ENCODE measurements around the gene LAIR1.

DNA sequence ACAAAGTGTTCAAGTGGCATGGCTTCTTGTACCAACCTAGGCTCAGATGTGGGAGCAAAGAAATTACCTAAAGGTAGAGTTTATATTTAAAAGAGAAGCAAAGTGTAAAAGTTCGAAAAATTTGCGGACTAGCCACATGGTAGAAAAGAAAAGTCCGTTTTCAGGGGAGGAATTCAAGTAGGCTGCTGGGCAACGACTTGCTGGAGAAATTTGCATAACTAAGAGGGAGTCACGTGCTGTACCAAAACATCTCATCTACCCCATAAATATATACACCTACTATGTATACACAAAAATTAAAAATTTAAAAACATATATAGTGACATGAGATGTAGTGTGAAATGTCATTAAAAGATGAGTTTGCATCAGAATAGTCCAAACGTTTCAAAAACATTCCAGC is 2.1 kb upstream of the LAIR1 start:
- TF ChIP-seq, protein P1, sequence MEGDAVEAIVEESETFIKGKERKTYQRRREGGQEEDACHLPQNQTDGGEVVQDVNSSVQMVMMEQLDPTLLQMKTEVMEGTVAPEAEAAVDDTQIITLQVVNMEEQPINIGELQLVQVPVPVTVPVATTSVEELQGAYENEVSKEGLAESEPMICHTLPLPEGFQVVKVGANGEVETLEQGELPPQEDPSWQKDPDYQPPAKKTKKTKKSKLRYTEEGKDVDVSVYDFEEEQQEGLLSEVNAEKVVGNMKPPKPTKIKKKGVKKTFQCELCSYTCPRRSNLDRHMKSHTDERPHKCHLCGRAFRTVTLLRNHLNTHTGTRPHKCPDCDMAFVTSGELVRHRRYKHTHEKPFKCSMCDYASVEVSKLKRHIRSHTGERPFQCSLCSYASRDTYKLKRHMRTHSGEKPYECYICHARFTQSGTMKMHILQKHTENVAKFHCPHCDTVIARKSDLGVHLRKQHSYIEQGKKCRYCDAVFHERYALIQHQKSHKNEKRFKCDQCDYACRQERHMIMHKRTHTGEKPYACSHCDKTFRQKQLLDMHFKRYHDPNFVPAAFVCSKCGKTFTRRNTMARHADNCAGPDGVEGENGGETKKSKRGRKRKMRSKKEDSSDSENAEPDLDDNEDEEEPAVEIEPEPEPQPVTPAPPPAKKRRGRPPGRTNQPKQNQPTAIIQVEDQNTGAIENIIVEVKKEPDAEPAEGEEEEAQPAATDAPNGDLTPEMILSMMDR (IDR thresholded peaks at IDR 0.05), result no peak
- TF ChIP-seq POLR2A (IDR thresholded peaks at IDR 0.05; ENCODE audit: low read depth) (no peak), POLR2AphosphoS5 (IDR thresholded peaks at IDR 0.05) (no peak), EP300 (IDR thresholded peaks at IDR 0.05) (no peak)
